ENCODE data around the gene TBX5.

TBX5 gene

DNA sequence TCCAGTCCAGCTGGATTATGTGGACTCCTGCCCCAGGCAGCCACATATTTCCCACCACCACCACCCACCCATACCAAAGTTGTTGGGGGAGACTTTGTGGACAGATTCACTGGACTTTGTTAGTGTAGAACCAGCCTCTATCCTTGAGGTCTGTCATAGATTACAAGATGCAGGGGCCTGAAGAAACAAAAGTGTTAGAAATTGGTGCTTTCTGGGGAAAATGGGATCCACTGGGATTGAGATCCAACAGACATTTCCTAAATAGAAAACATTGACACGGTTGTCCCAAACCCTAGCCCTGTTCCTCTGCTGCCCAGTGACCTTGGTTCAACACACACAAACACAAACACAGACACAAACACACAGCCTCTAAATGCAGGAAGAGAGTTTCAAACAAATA lies 36.6 kb upstream of the TBX5 start:
- Histone ChIP-seq H3K36me3 (ENCODE audit: control insufficient read depth, insufficient read depth, low read length) (no peaks in the 10 kb centered on the region), H3K4me3 (replicated peaks; ENCODE audit: low read depth, low read length) (no peak overlapping the region), H3K27me3 (replicated peaks; ENCODE audit: control insufficient read depth, insufficient read depth, low read length) (peaks cover 2% of the 10 kb centered on the region; the same call in 1 of the 2 replicates)
- no peak for DNase-seq (ENCODE audit: extremely low read depth, insufficient read length)
- TF ChIP-seq, protein P1, sequence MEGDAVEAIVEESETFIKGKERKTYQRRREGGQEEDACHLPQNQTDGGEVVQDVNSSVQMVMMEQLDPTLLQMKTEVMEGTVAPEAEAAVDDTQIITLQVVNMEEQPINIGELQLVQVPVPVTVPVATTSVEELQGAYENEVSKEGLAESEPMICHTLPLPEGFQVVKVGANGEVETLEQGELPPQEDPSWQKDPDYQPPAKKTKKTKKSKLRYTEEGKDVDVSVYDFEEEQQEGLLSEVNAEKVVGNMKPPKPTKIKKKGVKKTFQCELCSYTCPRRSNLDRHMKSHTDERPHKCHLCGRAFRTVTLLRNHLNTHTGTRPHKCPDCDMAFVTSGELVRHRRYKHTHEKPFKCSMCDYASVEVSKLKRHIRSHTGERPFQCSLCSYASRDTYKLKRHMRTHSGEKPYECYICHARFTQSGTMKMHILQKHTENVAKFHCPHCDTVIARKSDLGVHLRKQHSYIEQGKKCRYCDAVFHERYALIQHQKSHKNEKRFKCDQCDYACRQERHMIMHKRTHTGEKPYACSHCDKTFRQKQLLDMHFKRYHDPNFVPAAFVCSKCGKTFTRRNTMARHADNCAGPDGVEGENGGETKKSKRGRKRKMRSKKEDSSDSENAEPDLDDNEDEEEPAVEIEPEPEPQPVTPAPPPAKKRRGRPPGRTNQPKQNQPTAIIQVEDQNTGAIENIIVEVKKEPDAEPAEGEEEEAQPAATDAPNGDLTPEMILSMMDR (IDR thresholded peaks at IDR 0.05; ENCODE audit: insufficient read depth, low read length, poor library complexity, severe bottlenecking), result no peak

DNA sequence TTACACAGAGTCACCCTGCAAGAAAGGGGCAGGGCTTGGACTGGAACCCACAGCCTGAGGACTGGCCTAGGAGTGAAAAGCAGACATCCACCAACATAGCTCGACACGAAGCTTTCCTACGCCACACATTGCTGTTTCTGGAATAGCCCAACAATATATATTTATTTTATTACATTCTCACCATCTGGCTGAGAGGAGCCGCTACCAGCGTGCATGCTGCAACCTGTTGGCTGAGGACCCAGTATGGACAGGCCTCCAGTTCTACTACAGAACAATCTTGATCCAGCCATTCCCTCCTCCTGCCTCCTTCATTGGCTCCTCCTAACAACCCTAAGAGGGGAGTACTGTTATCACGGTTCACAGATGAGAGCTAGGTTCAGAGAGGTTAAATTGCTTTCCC lies 35.6 kb upstream of the TBX5 start:
- Histone ChIP-seq H3K27me3 (replicated peaks; ENCODE audit: control insufficient read depth, insufficient read depth, low read length) (peaks cover 2% of the 10 kb centered on the region; the same call in 1 of the 2 replicates), H3K36me3 (ENCODE audit: control insufficient read depth, insufficient read depth, low read length) (no peaks in the 10 kb centered on the region), H3K4me3 (replicated peaks; ENCODE audit: low read depth, low read length) (no peak overlapping the region)
- TF ChIP-seq, protein P1 (IDR thresholded peaks at IDR 0.05; ENCODE audit: insufficient read depth, low read length, poor library complexity, severe bottlenecking), result no peak
- no peak for DNase-seq (ENCODE audit: extremely low read depth, insufficient read length)

DNA sequence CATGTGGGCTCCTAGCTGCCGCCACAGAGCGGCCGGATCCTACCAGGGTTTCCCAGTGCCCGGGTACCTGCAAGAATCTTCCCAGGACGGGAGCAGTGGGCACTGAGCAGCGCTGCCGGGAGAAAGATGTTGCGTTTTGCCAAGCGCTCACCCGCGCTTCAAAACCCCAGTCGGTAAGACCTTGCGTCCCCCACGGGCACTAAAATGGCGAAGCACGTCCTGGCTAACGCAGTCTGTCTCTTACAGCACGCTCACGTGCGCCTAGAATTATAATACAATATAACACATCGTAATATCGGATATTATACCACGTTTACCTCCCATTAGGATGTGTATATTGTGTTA lies 35.1 kb upstream of the TBX5 start:
- Histone ChIP-seq H3K4me3 (replicated peaks; ENCODE audit: low read depth, low read length) (no peak overlapping the region), H3K36me3 (ENCODE audit: control insufficient read depth, insufficient read depth, low read length) (no peaks in the 10 kb centered on the region), H3K27me3 (replicated peaks; ENCODE audit: control insufficient read depth, insufficient read depth, low read length) (no peaks in the 10 kb centered on the region; the same call in 1 of the 2 replicates)
- TF ChIP-seq, protein P1 (IDR thresholded peaks at IDR 0.05; ENCODE audit: insufficient read depth, low read length, poor library complexity, severe bottlenecking), result no peak
- DNase-seq (ENCODE audit: extremely low read depth, insufficient read length), result no peak

DNA sequence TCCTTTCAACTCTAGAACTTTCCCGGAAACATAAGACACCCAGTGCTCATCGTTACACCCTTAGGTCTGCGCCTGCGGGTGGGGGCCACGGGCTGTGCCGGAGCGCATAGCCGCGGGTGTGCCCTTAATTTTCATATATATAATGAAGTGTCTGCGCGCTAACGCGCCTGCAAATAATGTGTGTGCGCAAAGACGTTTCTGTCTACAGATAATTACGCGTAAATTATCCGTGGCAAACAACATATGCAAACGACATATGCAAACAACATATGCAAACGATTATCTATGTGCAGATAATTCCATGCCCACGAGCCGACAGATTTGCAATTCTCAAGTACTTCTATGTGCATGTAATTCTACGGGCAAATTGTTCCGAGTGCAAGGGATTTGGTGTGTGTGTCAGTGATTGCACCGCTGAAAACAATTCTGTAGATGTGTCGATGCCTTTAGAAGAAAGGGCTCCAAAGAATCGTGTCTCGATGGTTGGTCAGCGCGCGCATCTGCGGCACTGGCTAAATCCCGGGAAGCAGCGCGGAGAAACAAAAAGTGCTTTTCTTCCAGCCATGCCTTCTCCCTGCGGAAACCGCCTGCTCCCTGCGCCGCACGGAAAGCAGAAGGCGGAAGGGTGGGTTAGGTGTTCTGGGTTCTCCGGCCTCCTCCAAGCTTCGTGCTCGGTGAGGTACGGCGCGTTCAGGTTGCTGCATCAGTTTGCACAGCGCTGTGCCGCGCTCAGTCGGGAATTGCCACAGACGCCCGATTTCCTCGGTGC lies 34.5 kb upstream of the TBX5 start:
- Histone ChIP-seq H3K36me3 (ENCODE audit: control insufficient read depth, insufficient read depth, low read length) (no peaks in the 10 kb centered on the region), H3K4me3 (replicated peaks; ENCODE audit: low read depth, low read length) (no peak overlapping the region), H3K27me3 (replicated peaks; ENCODE audit: control insufficient read depth, insufficient read depth, low read length) (no peaks in the 10 kb centered on the region; the same call in 1 of the 2 replicates)
- DNase-seq (ENCODE audit: extremely low read depth, insufficient read length), result no peak
- TF ChIP-seq, protein P1 (IDR thresholded peaks at IDR 0.05; ENCODE audit: insufficient read depth, low read length, poor library complexity, severe bottlenecking), result no peak

DNA sequence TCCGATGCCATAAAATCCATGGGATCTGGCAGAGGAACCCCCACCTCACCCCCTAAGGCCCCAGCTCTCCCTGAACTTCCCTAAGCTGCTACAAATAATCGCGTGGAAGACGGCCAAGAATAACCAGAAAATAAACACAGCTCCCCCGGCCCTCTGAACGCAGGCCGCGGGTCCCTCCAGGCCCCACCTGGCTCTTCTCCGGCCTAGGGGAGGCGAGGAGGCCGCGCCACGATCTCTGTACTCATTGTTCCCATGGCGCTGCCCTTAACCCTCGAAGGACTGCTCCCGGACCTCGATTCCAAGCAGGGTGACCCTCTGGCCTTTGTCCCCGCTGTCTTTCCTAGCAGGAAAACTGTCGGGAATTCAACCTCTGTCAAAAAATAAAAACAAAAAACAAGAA lies 33.9 kb upstream of the TBX5 start:
- DNase-seq (ENCODE audit: extremely low read depth, insufficient read length), result no peak
- Histone ChIP-seq H3K27me3 (replicated peaks; ENCODE audit: control insufficient read depth, insufficient read depth, low read length) (no peaks in the 10 kb centered on the region; the same call in 1 of the 2 replicates), H3K36me3 (ENCODE audit: control insufficient read depth, insufficient read depth, low read length) (no peaks in the 10 kb centered on the region), H3K4me3 (replicated peaks; ENCODE audit: low read depth, low read length) (no peak overlapping the region)
- TF ChIP-seq, protein P1 (IDR thresholded peaks at IDR 0.05; ENCODE audit: insufficient read depth, low read length, poor library complexity, severe bottlenecking), result no peak

All from GM06990 (cell line).